ENCODE results near the gene GNB1L. TPM values are rescaled to one million over a fixed set of nuclear protein-coding genes. Genes with fewer than 3 reads are reported as not detected.
A peak's percentile ranks its signal among the peaks of the same experiment; 100 is the strongest.

Gene GNB1L
- total RNA-seq, 1 experiment from 2014 or later: 12.2 TPM

DNA sequence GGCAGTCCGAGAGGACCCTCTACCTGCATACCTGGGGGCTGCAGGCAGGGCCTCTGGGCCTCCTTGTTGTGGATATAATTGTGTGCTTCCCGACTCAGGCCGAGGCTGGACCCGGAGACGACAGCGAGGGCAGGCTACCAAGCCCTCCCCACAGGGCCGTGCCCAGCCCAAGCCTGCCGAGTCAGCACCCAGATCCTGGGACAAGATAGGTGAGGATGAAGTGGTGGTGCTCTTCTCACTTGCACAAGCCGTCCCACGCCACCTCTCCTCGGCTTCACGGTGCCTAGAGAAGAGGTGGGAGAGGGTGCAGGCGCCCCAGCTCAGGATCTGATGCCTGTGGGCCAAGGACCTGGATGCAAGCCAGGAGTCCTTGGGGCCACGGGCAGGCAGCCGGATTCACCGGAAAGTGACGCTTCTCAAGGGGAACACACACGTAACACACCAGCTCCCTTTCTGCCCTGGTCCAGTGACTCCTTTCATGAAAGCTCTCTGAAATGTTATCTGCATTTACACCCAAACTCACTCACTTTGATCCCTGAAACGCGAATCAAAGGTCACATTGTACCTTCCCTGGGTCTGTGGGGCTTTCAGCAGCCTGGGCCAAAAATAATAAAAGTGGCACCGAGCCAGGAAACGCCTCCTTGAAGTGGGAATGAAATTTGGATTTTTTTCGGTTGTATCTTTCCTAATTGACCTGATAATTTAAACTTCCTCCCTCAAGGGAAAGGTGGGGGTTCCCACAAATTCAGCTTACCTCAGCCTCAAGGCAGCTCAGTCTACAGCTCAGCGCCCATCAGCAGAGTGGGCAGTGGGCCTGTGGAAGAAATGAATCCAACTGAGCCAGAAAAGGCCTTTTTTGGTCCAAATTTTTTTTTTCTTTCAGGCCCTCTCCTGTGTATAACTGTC lies 1.1 kb upstream of the GNB1L start:
- POLR2A ChIA-PET: interaction anchor here (0.6 kb wide), 1 partner anchor 65 kb away, joined by 4 read pairs; no protein-coding TSS in a partner anchor
- peak overlapping the region; percentile 74 to 86 for H3K4me3 ChIP-seq (ENCODE audit: low read depth in 2 of 2, low read length in 2 of 2)
- H3K27ac ChIP-seq (ENCODE audit: low read length): peak overlapping the region; percentile 88
- no peaks in the 10 kb centered on the region for H3K9me3 ChIP-seq (ENCODE audit: control insufficient read depth, insufficient read depth, low read depth, low read length)
- intact Hi-C loops (cut with micrococcal nuclease; ENCODE audit: unreplicated experiment): no loop called here
- BruUV-seq (replicated peaks): TSS peak; percentile 73
- in situ Hi-C loops (cut with HindIII; ENCODE audit: low pct_unique_long_range_greater_than_20kb, low sequenced_read_pairs): no loop called here
- TF ChIP-seq SIN3A (IDR thresholded peaks at IDR 0.05; ENCODE audit: borderline replicate concordance, insufficient read depth, low read depth, low read length) (no peak), POLR2AphosphoS5 (IDR thresholded peaks at IDR 0.05; ENCODE audit: low read depth, low read length) (no peak), TCF7L2 (IDR thresholded peaks at IDR 0.05; ENCODE audit: low read depth, low read length) (no peak; the same call in 1 of the 2 replicates)
- TF ChIP-seq, protein P1, sequence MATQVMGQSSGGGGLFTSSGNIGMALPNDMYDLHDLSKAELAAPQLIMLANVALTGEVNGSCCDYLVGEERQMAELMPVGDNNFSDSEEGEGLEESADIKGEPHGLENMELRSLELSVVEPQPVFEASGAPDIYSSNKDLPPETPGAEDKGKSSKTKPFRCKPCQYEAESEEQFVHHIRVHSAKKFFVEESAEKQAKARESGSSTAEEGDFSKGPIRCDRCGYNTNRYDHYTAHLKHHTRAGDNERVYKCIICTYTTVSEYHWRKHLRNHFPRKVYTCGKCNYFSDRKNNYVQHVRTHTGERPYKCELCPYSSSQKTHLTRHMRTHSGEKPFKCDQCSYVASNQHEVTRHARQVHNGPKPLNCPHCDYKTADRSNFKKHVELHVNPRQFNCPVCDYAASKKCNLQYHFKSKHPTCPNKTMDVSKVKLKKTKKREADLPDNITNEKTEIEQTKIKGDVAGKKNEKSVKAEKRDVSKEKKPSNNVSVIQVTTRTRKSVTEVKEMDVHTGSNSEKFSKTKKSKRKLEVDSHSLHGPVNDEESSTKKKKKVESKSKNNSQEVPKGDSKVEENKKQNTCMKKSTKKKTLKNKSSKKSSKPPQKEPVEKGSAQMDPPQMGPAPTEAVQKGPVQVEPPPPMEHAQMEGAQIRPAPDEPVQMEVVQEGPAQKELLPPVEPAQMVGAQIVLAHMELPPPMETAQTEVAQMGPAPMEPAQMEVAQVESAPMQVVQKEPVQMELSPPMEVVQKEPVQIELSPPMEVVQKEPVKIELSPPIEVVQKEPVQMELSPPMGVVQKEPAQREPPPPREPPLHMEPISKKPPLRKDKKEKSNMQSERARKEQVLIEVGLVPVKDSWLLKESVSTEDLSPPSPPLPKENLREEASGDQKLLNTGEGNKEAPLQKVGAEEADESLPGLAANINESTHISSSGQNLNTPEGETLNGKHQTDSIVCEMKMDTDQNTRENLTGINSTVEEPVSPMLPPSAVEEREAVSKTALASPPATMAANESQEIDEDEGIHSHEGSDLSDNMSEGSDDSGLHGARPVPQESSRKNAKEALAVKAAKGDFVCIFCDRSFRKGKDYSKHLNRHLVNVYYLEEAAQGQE (IDR thresholded peaks at IDR 0.05; ENCODE audit: insufficient read depth in 1 of 2, low read depth in 2 of 2, low read length in 1 of 2): no peak
- TF ChIP-seq, protein P2, sequence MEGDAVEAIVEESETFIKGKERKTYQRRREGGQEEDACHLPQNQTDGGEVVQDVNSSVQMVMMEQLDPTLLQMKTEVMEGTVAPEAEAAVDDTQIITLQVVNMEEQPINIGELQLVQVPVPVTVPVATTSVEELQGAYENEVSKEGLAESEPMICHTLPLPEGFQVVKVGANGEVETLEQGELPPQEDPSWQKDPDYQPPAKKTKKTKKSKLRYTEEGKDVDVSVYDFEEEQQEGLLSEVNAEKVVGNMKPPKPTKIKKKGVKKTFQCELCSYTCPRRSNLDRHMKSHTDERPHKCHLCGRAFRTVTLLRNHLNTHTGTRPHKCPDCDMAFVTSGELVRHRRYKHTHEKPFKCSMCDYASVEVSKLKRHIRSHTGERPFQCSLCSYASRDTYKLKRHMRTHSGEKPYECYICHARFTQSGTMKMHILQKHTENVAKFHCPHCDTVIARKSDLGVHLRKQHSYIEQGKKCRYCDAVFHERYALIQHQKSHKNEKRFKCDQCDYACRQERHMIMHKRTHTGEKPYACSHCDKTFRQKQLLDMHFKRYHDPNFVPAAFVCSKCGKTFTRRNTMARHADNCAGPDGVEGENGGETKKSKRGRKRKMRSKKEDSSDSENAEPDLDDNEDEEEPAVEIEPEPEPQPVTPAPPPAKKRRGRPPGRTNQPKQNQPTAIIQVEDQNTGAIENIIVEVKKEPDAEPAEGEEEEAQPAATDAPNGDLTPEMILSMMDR (IDR thresholded peaks at IDR 0.05): no peak
- CTCF ChIA-PET: no interaction called here
- DNase-seq (ENCODE audit: low read depth, low spot score) (no peak), ATAC-seq (peak; percentile 44)
- H3K4me1 ChIP-seq (ENCODE audit: control insufficient read depth, insufficient read depth, low read length): peaks cover 30% of the 10 kb centered on the region
- no peaks in the 10 kb centered on the region for H3K27me3 ChIP-seq (ENCODE audit: control insufficient read depth, insufficient read depth, low read length)
- peaks cover 8% of the 10 kb centered on the region; the same call in 1 of the 2 replicates for H3K36me3 ChIP-seq (ENCODE audit: control insufficient read depth, insufficient read depth, low read length)

DNA sequence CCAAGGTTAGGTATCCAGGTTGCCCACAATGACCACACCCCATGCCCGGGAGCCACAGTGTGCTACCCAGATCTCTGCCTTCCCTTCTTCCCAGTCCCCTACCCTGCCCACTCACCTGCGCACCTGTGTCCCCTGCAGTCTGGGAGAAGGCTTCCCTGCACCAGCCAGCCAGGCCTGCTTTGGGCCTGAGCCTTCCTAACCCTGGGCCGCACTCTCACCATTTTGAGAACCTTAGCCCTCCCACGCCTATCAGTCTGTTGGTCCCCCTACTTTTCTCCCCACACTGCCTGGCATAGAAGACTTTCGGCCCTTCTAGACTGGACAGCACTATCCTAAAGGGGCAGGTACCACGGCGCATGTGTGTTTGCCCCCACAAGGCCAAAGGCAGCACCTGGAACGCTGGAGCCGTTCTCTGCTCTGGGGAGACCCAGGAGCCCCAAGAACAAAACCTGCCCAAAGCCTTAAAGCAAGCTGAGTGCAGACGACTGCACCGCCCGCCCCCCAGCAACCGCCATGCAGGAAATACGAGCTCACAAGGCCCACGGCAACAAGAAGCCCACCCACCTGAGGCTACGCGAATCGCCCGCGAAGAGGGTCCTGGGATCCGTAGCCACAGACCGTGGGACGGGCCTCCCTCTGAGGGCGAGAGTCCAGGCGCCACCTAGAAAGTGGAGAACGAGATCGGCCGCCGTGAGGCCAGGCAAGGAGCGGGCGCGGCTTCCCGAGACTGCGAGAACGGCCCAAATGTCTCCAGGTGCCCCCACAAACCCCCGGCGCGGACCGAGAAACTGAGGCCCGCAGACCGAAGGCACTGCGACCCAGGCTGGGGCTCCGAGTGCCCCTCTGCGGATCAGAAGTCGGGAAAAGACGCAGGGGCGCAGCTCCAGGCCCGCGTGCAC lies 546 bp downstream of the GNB1L start:
- ChIA-PET POLR2A (no interaction called here), CTCF (interaction anchor here (0.6 kb wide), 1 partner anchor 27 kb away, joined by 3 read pairs; no protein-coding TSS in a partner anchor)
- intact Hi-C loops (cut with micrococcal nuclease; ENCODE audit: unreplicated experiment): no loop called here
- BruUV-seq (replicated peaks): no TSS peak
- TF ChIP-seq POLR2AphosphoS5 (IDR thresholded peaks at IDR 0.05; ENCODE audit: low read depth, low read length): no peak
- TF ChIP-seq SIN3A (IDR thresholded peaks at IDR 0.05; ENCODE audit: borderline replicate concordance, insufficient read depth, low read depth, low read length): no peak
- TF ChIP-seq TCF7L2 (IDR thresholded peaks at IDR 0.05; ENCODE audit: low read depth, low read length): no peak
- TF ChIP-seq, protein P2 (IDR thresholded peaks at IDR 0.05): no peak
- TF ChIP-seq, protein P1 (IDR thresholded peaks at IDR 0.05; ENCODE audit: insufficient read depth in 1 of 2, low read depth in 2 of 2, low read length in 1 of 2): no peak
- Histone ChIP-seq H3K9me3 (ENCODE audit: control insufficient read depth, insufficient read depth, low read depth, low read length) (no peaks in the 10 kb centered on the region), H3K4me3 (ENCODE audit: low read depth in 2 of 2, low read length in 2 of 2) (peak overlapping the region; percentile 74 to 86), H3K36me3 (ENCODE audit: control insufficient read depth, insufficient read depth, low read length) (peaks cover 11% of the 10 kb centered on the region; the same call in 1 of the 2 replicates), H3K27me3 (ENCODE audit: control insufficient read depth, insufficient read depth, low read length) (no peaks in the 10 kb centered on the region), H3K4me1 (ENCODE audit: control insufficient read depth, insufficient read depth, low read length) (peaks cover 46% of the 10 kb centered on the region), H3K27ac (ENCODE audit: low read length) (peak overlapping the region; percentile 88)
- in situ Hi-C loops (cut with HindIII; ENCODE audit: low pct_unique_long_range_greater_than_20kb, low sequenced_read_pairs): no loop called here
- DNase-seq (ENCODE audit: low read depth, low spot score): no peak
- ATAC-seq: no peak

Data from Panc1 (cell line).